Stimulated activated memory B cell treated with anti-CD40 and anti-IgM and Interleukin-4, amounts not matched to agents 10 μg/mL and 1 μg/mL and 100 μg/mL, for 72 hours (primary cell): ENCODE data around the gene ITGB6.
"Not testable (repeated sequence)": the region's sequence is repeated elsewhere in the genome, so short reads cannot be mapped to it uniquely, and the experiment has no call there.

Experiments
- ATAC-seq: fragments of 150-1000 bp; cut with Tn5 transposase; 2 replicates; pipeline ENCODE4 v1.10.0; 2021
- H3K27ac Mint-ChIP-seq: one replicate; pipeline ENCODE4 v1.8.0; 2022; ENCODE audit warnings: mild to moderate bottlenecking, mixed read lengths
- H3K27me3 Mint-ChIP-seq: one replicate; pipeline ENCODE4 v1.8.0; 2022; ENCODE audit warnings: mixed read lengths
- H3K36me3 Mint-ChIP-seq: one replicate; pipeline ENCODE4 v1.8.0; 2022; ENCODE audit warnings: mixed read lengths
- H3K4me1 Mint-ChIP-seq: one replicate; pipeline ENCODE4 v1.8.0; 2022; ENCODE audit warnings: mixed read lengths
- H3K4me3 Mint-ChIP-seq: one replicate; pipeline ENCODE4 v1.8.0; 2022; ENCODE audit warnings: mild to moderate bottlenecking, moderate library complexity, mixed read lengths
- H3K9me3 Mint-ChIP-seq: one replicate; pipeline ENCODE4 v1.8.0; 2022; ENCODE audit warnings: mixed read lengths

ITGB6 gene

DNA sequence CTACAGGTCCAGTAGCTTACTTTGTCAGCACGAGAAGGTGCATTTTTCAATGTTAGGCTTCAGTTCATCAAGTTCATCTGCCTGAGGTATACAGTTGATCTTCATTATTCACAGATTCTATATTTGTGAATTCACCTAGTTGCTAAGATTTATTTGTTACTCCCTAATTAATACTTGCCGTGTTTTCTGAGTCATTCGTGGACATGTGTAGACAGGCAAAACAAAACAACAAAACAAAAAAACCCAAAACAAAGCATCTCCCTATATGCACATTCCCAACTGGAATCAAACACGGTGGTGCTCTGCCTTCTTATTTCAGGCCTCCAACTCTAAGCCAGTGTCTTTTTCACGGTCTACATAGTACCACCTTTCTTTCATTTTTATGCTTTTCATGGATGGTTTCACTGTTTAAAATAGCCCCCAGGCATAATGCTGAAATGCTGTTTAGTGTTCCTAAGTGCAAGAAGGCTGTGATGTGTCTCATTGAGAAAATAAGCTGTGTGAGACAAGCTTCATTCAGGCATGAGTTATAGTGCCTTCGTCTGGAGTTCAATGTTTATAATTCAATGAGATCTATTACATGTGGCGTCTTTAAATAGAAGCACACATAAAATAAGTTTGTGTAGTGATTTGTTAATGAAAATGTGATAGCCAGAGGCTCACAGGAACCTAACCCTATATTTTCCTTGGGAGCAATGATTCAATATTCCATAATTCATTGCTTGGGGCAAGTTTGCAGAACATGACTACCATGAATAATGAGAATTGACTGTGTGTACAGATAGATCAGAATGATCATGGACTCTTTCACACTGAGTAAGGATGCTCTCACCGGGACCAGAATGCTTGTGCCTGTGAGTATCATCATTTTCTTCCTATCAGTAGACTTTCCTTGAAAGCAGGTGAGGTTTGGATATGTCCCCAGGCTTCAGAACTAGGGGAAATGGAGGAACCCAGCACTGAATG is 24.6 kb downstream of the ITGB6 start:
- Mint-ChIP-seq H3K27ac (no peak overlapping the region), H3K36me3 (no peaks in the 10 kb centered on the region), H3K4me1 (no peaks in the 10 kb centered on the region), H3K4me3 (no peak overlapping the region), H3K9me3 (no peaks in the 10 kb centered on the region), H3K27me3 (no peaks in the 10 kb centered on the region)
- ATAC-seq = no peak

GRCh38 chr2:160174322-160174721 is 25.8 kb downstream of the ITGB6 start:
- Mint-ChIP-seq H3K36me3 (no peaks in the 10 kb centered on the region), H3K27ac (no peak overlapping the region), H3K27me3 (no peaks in the 10 kb centered on the region), H3K4me3 (no peak overlapping the region), H3K9me3 (no peaks in the 10 kb centered on the region), H3K4me1 (no peaks in the 10 kb centered on the region)
- ATAC-seq = no peak

DNA sequence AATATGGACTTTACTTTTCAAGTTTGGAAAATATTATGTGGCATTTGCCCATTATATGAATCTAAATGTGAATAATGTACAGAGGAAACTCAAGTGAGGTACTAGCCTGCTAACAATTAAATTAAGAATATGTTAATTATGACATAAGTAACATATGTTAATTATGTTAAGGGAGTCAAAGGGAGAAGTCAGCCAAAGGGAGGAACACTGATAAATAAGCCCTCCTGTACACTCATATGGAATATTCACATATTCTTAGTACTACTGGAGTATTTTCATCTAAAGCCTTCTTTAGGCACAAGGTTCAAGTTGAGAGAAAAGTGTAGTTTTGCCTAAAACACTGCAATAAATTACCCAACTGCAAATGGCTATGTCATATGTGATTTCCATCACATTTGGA is 30.1 kb downstream of the ITGB6 start:
- ATAC-seq = no peak
- no peaks in the 10 kb centered on the region for H3K36me3 Mint-ChIP-seq
- no peak overlapping the region for H3K4me3 Mint-ChIP-seq
- no peaks in the 10 kb centered on the region for H3K4me1 Mint-ChIP-seq
- no peaks in the 10 kb centered on the region for H3K27me3 Mint-ChIP-seq
- H3K9me3 Mint-ChIP-seq = no peaks in the 10 kb centered on the region
- no peak overlapping the region for H3K27ac Mint-ChIP-seq

- no peaks in the 10 kb centered on the region for H3K4me1 Mint-ChIP-seq
- H3K36me3 Mint-ChIP-seq = no peaks in the 10 kb centered on the region
- no peak overlapping the region for H3K27ac Mint-ChIP-seq
- no peak for ATAC-seq
- no peak overlapping the region for H3K4me3 Mint-ChIP-seq
- H3K9me3 Mint-ChIP-seq = no peaks in the 10 kb centered on the region
- no peaks in the 10 kb centered on the region for H3K27me3 Mint-ChIP-seq
These were observed 30.6 kb downstream of the ITGB6 start for GRCh38 chr2:160169471-160169870.

- ATAC-seq = no peak
- Mint-ChIP-seq H3K4me1 (no peaks in the 10 kb centered on the region), H3K9me3 (no peaks in the 10 kb centered on the region), H3K4me3 (no peak overlapping the region), H3K27me3 (no peaks in the 10 kb centered on the region), H3K36me3 (no peaks in the 10 kb centered on the region), H3K27ac (no peak overlapping the region)
These were observed 31.2 kb downstream of the ITGB6 start for GRCh38 chr2:160168878-160169277.

DNA sequence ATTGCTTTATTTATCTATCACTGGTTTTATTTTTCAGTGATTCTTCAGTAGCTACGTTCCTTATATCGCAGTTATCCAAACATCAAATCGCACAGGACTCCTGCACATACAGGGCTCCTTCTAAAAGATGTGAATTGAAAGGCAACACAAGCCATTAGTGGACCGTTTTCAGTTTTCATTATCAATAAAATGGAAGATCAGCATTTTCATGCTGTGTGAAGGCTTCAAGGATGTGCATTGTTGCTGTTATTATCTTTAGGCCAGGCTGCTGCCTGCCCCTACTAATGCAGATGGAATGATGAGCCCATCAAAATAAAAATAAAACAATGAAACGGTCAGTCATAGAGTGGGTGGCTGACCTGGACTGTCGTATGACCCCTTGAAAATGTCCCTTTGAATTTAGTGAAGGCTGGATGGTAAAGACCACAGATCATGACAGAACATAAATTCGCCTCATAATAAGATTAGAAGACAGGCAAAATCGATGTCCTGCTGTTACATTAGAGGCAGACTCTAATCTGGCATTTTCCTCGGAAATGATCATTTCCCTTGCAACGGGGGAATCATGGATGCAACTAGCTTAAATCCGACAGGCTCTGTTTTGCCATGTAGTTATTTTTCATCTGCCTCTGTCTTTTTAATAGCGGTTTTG is 32.9 kb downstream of the ITGB6 start:
- Mint-ChIP-seq H3K27ac (no peak overlapping the region), H3K27me3 (no peaks in the 10 kb centered on the region), H3K4me1 (no peaks in the 10 kb centered on the region), H3K4me3 (no peak overlapping the region), H3K9me3 (no peaks in the 10 kb centered on the region), H3K36me3 (no peaks in the 10 kb centered on the region)
- ATAC-seq = peak; percentile 26

GRCh38 chr2:160165996-160166395 is 34.1 kb downstream of the ITGB6 start:
- no peaks in the 10 kb centered on the region for H3K36me3 Mint-ChIP-seq
- no peak overlapping the region for H3K27ac Mint-ChIP-seq
- no peaks in the 10 kb centered on the region for H3K4me1 Mint-ChIP-seq
- no peak overlapping the region for H3K4me3 Mint-ChIP-seq
- no peaks in the 10 kb centered on the region for H3K27me3 Mint-ChIP-seq
- ATAC-seq = no peak
- H3K9me3 Mint-ChIP-seq = no peaks in the 10 kb centered on the region

GRCh38 chr2:160165081-160165480 is 35.0 kb downstream of the ITGB6 start:
- Mint-ChIP-seq H3K9me3 (no peaks in the 10 kb centered on the region), H3K4me1 (no peaks in the 10 kb centered on the region)

DNA sequence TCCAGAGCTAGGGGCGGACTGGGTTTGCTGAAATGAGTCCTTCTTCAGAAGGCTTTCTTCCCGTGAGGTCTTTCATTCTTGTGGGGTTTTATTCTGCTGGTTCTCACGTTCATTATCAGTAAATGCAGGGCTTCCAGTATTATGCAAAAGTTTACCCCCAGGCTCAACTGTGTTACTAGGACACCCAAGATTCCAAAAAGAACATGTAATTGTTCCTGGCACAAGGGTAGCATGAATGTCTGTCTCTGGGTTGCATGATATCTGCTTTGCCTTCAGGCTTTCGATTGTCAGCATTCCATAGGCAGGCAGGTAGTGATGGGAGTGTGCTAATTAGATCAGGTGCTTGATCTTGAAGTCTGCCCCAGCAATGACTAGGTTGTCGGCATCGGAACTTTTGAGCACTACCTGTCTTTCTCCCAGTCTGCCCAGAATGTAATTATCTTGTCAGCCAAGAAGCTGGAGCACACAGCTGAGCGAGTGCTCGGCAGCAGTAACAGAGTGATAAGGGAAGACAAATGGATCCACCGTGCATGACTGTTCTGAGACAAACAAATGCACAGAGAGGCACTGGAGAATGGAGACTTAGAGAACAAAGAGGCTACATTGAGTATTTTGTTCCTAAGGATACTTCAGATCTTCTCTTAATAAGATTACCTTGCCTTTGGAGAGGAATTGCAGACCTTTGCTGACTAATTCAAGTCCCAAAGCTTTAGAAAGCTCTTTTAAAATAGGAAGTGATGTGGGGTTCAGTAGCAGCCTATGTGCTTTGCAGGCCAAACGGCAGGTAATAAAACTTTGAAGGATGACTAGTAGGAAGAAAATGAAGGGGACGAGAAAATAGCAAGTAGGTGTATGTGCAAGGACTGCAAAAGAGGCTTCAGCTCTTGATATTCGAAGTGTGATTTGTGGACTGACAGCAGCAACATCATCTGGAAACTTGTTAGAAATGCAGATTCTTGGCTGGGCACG is 41.9 kb downstream of the ITGB6 start:
- H3K4me3 Mint-ChIP-seq = no peak overlapping the region
- H3K9me3 Mint-ChIP-seq = peaks cover 4% of the 10 kb centered on the region
- H3K27me3 Mint-ChIP-seq = peaks cover 19% of the 10 kb centered on the region
- no peak for ATAC-seq
- H3K36me3 Mint-ChIP-seq = no peaks in the 10 kb centered on the region
- no peaks in the 10 kb centered on the region for H3K4me1 Mint-ChIP-seq
- H3K27ac Mint-ChIP-seq = no peak overlapping the region

More at GRCh38 chr2:160165081-160165480, 35.0 kb downstream of the ITGB6 start:
- Mint-ChIP-seq H3K36me3 (no peaks in the 10 kb centered on the region), H3K4me3 (no peak overlapping the region), H3K27me3 (peaks cover 9% of the 10 kb centered on the region), H3K27ac (no peak overlapping the region)
- ATAC-seq = no peak

- Mint-ChIP-seq H3K4me1 (no peaks in the 10 kb centered on the region), H3K27me3 (peaks cover 20% of the 10 kb centered on the region), H3K9me3 (peaks cover 4% of the 10 kb centered on the region), H3K27ac (no peak overlapping the region), H3K36me3 (no peaks in the 10 kb centered on the region), H3K4me3 (no peak overlapping the region)
- ATAC-seq = no peak
These were observed 43.4 kb downstream of the ITGB6 start for GRCh38 chr2:160156665-160157064.

- Mint-ChIP-seq H3K27me3 (peaks cover 26% of the 10 kb centered on the region), H3K4me1 (no peaks in the 10 kb centered on the region), H3K9me3 (peaks cover 4% of the 10 kb centered on the region), H3K36me3 (no peaks in the 10 kb centered on the region), H3K27ac (no peak overlapping the region), H3K4me3 (no peak overlapping the region)
- no peak for ATAC-seq
These were observed 44.0 kb downstream of the ITGB6 start for GRCh38 chr2:160156100-160156499.

DNA sequence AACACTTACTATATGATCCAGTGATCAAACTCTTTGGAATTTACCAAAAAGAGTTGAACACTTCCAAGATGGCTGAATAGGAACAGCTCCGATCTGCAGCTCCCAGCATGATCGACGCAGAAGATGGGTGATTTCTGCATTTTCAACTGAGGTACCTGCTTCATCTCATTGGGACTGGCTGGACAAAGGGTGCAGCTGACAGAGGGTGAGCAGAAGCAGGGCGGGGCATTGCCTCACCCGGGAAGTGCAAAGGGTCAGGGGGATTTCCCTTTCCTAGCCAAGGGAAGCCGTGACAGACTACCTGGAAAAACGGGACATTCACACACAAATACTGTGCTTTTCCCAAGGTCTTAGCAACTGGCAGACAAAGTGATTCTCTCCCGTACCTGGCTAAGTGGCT is 51.7 kb downstream of the ITGB6 start:
- peaks cover 62% of the 10 kb centered on the region for H3K27me3 Mint-ChIP-seq
- H3K27ac Mint-ChIP-seq, H3K9me3 Mint-ChIP-seq, H3K36me3 Mint-ChIP-seq, H3K4me1 Mint-ChIP-seq, ATAC-seq, H3K4me3 Mint-ChIP-seq: not testable (repeated sequence)

DNA sequence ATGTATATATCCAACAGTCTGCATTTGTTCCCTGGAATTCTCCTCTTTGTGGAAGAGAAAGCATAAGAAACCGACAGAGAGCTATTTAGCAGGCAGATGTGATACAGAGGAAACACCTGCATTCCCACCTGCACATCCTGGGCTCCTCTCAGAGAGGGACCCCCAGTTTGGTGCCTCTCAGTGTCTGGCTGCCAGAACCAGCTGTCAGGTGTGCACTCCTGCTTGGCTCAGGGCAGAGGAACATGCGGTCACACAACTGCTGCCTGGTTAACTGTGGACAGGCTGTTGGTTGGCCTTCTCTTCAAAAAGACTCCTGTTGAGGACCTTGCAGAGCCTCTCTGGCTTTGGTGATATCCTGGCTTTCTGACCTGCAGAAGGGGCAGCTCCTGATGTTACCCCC is 54.6 kb downstream of the ITGB6 start:
- Mint-ChIP-seq H3K27ac (no peak overlapping the region), H3K4me3 (no peak overlapping the region), H3K9me3 (no peaks in the 10 kb centered on the region), H3K36me3 (no peaks in the 10 kb centered on the region), H3K27me3 (peaks cover 48% of the 10 kb centered on the region), H3K4me1 (no peaks in the 10 kb centered on the region)
- no peak for ATAC-seq

DNA sequence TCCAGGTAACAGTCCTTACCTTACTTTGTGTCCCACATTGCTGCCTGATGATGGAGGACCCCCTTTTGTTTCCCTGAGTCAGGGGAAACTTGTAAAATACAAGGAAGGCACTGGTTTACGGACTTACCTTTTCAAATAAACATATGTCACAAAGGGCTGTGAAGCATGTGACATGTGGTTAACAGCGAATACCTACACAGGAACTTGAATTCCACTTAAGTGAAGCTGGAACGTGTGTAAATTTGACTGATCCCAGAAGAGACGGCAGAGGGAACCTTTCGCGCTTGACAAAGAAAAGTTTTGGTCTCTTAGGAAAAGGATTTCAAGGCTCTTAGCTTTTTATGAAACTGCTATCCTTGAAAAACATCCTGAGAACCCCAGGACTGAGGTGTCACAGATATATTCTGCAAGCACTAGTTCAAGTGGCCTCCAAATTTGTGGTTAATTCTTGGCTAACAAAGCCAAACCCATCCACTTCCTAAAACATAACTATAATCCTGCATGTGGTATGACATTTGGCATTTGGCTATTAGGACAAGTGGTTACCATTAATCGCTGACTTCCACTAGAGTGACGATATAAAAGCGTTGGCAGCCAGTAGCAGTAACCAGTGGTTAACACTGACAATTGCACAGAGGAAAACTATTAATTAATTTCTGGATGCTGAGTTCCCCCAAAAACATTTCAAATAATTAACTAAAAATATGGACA is 55.6 kb downstream of the ITGB6 start:
- Mint-ChIP-seq H3K4me3 (no peak overlapping the region), H3K27ac (no peak overlapping the region), H3K36me3 (no peaks in the 10 kb centered on the region), H3K4me1 (no peaks in the 10 kb centered on the region), H3K27me3 (peaks cover 38% of the 10 kb centered on the region), H3K9me3 (no peaks in the 10 kb centered on the region)
- no peak for ATAC-seq
